Myocyte (in vitro differentiated cells): ENCODE data around the gene SPPL3. TPM values are rescaled to one million over a fixed set of nuclear protein-coding genes. Genes with fewer than 3 reads are reported as not detected.
"Not testable (repeated sequence)": the region's sequence is repeated elsewhere in the genome, so short reads cannot be mapped to it uniquely, and the experiment has no call there.

Experiments used
- DNase-seq: peaks from one replicate; pipeline ENCODE4 v3.0.0-alpha.2; 2012; ENCODE audit warnings: low read depth
- total RNA-seq: library from RNA; depleted of rRNA; stranded (reverse); fragments of >200 nt; gene quantifications from 2 replicates; pipeline ENCODE4 v1.2.3, GENCODE V29; 2014

Gene SPPL3
- total RNA-seq, 1 donor from 2014 or later: 12.2 TPM

DNA sequence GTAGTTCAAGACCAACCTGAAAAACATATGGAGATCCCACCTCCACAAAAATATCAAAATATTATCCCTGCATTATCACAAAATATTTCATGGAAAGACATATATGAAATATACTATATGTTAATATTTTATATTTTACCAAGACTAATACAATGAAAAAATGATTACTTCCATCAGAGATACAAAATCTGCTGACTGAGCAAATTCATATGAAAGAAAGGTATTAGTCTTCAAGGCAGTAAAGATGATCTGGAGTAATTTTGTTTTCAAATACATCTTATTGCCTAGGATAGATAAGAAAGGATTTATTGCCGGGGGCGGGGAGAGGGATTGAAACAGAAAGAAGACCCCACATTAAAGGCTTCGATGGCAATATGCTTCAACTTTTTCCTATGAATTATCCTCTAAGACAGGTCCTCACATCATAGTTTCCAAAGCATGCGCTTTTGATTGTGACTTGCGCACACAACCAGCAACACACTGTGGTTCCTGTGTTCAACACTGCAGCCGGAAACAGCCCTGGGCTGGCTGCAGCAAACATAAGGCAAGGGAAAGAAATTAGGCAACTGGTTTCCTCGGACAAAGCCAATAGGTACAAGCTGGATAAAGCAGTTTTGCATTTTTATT is 83.2 kb downstream of the SPPL3 start:
- no peak for DNase-seq

DNA sequence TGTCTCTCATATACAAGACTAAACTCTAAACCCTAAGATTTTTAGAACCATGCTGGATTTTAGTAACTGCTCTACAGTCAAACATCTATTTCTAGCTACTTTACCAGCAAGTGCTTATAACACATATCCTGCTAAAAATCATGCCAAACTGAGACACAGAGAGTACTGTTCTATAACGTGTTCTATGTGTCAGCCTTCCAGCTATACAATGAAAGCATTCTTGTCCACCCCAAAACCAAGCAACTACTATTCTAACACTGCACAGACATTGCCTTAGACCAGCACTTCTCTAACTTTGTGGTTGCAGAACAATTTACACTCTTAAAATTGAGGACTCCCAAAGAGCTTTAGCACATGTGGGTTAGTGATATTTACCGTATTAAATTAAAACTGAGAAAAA is 85.7 kb downstream of the SPPL3 start:
- DNase-seq: no peak

DNA sequence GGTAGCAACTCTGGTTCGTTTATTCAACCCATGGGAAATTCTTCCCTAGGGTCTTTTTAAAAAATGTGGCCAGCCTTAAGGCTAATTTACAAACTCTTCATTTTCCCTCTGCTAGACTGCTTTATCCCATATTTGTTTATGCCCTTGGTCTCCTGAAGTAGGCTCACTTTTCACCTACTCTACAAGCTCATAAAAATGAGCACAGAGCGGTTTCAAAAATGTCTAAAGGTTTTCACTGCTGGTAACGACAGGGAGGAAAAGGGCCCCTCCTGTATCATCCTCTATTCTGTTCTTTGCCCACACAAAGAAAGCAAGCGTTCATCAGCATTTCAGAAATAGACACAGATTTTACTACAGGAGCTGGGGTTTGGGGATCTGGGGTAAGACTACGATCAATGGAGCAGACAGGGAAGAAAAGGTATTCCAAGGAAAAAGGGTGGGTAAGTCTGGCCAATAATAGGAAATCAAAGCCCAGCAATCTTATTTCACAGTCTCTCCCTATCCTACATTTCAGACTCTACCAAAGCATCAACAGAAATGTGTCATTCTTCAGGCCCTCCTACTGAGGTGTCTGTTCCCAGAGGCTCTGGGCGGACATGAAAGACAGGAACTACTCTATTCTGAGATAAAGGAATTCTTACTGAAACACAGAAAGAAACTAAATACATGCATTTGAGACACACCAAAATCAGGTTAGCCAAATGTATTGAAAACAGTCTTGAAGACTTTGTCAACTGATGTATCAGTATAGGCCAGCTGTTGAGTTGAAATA is 86.4 kb downstream of the SPPL3 start:
- no peak for DNase-seq

DNA sequence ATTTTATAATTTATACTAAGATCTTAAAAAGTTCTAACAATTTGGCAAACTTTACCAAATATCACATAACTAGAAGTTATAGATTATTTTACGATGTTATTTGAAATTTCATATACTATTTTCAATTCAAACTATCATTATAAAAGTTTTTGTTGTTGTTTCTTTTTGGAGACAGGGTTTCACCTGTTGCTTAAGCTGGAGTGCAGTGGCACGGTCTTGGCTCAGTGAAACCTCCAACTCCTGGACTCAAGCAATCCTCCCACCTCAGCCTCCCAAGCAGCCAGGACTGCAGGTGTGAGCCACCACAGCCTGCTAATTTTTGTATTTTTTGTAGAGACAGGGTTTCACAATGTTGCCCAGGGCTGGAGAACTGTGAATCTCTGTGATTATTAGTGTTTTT is 87.8 kb downstream of the SPPL3 start:
- DNase-seq: no peak

GRCh38 chr12:120814903-120815429 is 89.2 kb downstream of the SPPL3 start:
- no peak for DNase-seq

- peak; percentile 41 for DNase-seq
These were observed 89.8 kb downstream of the SPPL3 start for GRCh38 chr12:120814203-120814902.

- no peak for DNase-seq
These were observed 90.5 kb downstream of the SPPL3 start for GRCh38 chr12:120813588-120814153.

- DNase-seq: no peak
These were observed 94.1 kb downstream of the SPPL3 start for GRCh38 chr12:120810021-120810420.

DNA sequence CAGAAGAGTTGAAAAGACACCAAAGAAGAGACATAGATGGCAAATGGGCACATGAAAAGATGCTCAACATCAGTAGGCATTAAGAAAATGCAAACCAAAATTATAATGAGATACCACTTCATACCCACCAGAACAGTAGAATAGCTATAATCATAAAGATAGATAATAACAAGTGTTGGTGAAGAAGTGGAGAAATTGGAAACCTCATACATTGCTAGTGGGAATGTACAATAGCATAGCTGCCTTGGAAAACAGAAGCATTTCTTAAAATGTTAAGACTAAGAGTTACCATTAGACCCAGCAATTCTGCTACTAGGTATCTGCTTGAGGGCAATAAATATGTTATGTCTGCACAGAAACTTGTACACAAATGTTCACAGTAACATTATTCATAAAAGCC is 99.7 kb downstream of the SPPL3 start:
- DNase-seq: no peak

- no peak for DNase-seq
These were observed 103.0 kb downstream of the SPPL3 start for GRCh38 chr12:120801146-120801545.

GRCh38 chr12:120800665-120801064 is 103.5 kb downstream of the SPPL3 start:
- no peak for DNase-seq

DNA sequence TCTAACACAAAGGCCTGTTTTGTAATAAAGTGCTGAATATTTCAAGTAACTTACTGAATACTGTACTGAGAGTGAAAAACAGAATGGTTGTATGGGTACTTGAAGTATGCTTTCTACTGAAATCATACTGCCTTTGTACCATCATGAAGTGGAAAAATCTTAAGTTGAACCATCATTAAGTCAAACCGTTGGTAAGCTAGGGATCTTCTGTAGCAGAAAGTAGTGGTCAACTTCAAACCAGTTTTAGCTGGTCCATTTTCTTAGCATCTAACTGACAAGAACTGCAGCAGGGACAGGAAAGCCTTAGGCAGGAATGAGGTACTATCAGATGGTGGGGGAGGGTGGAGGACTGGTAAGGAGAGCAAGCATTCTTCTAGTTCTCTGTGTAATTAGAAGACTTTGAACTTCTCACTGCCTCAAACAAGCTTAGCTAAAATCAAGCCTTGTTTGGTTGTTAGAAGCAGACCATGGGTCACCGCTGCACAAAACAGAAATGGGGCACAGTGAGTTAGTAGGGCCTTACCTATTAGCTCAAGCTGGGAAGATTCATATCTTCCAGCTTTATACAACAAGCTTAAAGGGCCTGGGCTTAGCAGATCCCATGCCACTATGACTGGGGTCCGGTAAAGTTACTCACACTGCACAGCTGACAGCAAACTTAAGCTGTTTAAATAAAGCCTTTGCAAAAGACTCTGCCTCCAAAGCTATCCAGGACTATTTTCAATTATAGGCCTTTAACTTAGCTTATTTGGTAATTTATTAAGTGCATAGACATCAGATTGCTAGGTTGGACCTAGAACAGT is 104.7 kb downstream of the SPPL3 start:
- no peak for DNase-seq

- DNase-seq: peak; percentile 39
These were observed 105.5 kb downstream of the SPPL3 start for GRCh38 chr12:120798696-120799095.

- DNase-seq: no peak
These were observed 106.2 kb downstream of the SPPL3 start for GRCh38 chr12:120797677-120798642.

GRCh38 chr12:120795441-120796178 is 108.5 kb downstream of the SPPL3 start:
- no peak for DNase-seq

DNA sequence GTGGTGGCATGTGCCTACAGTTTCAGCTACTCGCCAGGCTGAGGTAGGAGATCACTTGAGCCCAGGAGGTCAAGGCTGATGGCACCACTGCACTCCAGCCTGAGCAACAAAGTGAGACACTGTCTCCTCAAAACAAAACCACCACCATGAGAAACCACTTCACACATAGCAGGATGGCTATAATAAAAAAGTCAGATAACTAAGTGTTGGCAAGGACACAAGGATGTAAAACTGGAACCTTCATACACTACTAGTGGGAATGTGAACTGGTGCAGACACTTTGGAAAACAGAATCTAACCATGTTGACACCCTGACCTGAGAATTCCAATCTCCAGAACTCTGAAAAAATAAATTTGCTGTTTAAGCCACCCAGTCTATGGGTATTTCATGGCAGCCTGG is 110.8 kb downstream of the SPPL3 start:
- DNase-seq: no peak

DNA sequence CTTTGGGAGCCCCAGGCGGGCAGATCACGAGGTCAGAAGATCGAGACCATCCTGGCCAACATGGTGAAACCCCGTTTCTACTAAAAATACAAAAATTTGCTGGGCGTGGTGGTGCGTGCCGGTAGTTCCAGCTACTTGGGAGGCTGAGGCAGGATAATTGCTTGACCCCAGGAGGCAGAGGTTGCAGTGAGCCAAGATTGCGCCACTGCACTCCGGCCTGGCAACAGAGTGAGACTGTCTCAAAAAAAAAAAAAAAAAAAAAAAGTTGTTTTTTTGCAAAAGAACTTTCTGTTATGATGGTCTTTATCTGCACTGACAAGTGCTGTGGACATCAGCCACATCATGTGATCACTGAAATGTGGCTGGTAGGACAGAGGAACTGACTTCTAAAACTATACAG is 111.7 kb downstream of the SPPL3 start:
- DNase-seq: not testable (repeated sequence)

DNA sequence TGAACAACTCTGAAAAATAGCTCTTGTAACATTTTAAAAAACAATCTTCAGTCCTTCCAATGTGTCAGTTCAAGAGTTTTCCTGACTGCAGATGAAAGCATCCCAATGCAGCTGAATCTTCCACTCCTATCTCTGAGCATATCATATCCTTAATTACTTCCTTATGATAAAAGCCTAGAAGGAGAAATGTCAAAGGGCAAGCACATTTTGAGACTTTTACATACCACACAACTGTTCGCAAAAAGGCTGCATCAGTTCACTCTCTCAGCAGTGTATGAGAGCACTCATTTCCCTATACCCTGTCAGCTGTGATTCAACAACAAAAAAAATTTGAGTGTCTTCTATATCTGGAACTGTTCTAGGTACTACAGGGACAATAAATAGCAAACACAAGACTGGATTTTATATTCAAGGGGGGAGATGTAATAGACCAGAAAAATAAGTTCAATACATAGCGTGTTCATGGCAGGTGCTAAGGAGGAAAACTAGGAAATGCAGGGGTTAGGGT is 112.4 kb downstream of the SPPL3 start:
- no peak for DNase-seq

DNA sequence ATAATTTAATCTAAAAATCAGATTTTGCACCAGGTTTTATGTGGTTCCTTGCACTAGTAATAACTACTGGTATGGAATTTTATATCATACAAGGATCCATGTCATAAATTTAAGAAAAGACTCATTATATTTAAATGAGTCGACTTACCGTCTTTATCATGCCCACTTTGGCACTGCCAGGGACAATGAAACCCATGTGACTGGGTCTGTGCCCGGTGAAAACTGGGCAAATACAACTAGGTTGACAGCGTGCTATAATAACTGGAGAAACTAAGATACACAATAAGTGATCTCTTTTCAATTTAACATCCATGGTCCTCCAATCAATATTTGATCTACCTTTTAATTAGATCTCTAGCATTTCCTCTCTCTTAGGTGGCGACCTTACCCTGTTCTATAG is 114.0 kb downstream of the SPPL3 start:
- DNase-seq: no peak
